Liver (tissue), 3 donors: ENCODE measurements around the gene EMCN.

Source experiments
- FOXA2 ChIP-seq: IDR thresholded peaks from 2 replicates; pipeline ENCODE4 v1.6.1; 2016; ENCODE audit warnings: antibody characterized with exemption
- GABPA ChIP-seq, 2 donors: IDR thresholded peaks in 1 of 2; conservative IDR thresholded peaks in 1 of 2; 2 replicates each; pipeline ENCODE4 v1.6.1; 2016; ENCODE audit warnings: antibody characterized with exemption in 2 of 2, mild to moderate bottlenecking in 1 of 2, moderate library complexity in 1 of 2
- HNF4G ChIP-seq: IDR thresholded peaks from 2 replicates; pipeline ENCODE4 v1.6.1; 2016; ENCODE audit warnings: antibody characterized with exemption
- JUND ChIP-seq, 2 donors: IDR thresholded peaks; 2 replicates each; pipeline ENCODE4 v1.6.1; 2016; ENCODE audit warnings: antibody characterized with exemption in 2 of 2
- RAD21 ChIP-seq, 2 donors: IDR thresholded peaks; 2 replicates each; pipeline ENCODE4 v1.6.1; 2016; ENCODE audit warnings: antibody characterized with exemption in 2 of 2, mild to moderate bottlenecking in 2 of 2
- SP1 ChIP-seq: IDR thresholded peaks from 2 replicates; pipeline ENCODE4 v1.6.1; 2018; ENCODE audit warnings: antibody characterized with exemption, mild to moderate bottlenecking
- TAF1 ChIP-seq: conservative IDR thresholded peaks from 2 replicates; pipeline ENCODE4 v1.6.1; 2016; ENCODE audit warnings: antibody characterized with exemption, mild to moderate bottlenecking
- YY1 ChIP-seq: IDR thresholded peaks from 2 replicates; pipeline ENCODE4 v1.6.1; 2016; ENCODE audit warnings: antibody characterized with exemption, mild to moderate bottlenecking
- TF ChIP-seq, protein P1 (sequence below): IDR thresholded peaks from 2 replicates; pipeline ENCODE4 v1.6.1; 2016; ENCODE audit warnings: antibody characterized with exemption
- TF ChIP-seq, protein P2 (sequence below): fragments of 150-350 bp; IDR thresholded peaks from 2 replicates; pipeline ENCODE4 v1.5.1; 2017; ENCODE audit warnings: improper control_type of control experiment, low read depth, low read length; ENCODE audit not compliant: missing input control
- TF ChIP-seq, protein P3 (sequence below): IDR thresholded peaks from 2 replicates; pipeline ENCODE4 v1.6.1; 2016; ENCODE audit warnings: antibody characterized with exemption, mild to moderate bottlenecking
- TF ChIP-seq, protein P4 (sequence below): IDR thresholded peaks from 2 replicates; pipeline ENCODE4 v1.6.1; 2016; ENCODE audit warnings: antibody characterized with exemption
- donor health status: healthy.
- donor health status: healthy.

DNA sequence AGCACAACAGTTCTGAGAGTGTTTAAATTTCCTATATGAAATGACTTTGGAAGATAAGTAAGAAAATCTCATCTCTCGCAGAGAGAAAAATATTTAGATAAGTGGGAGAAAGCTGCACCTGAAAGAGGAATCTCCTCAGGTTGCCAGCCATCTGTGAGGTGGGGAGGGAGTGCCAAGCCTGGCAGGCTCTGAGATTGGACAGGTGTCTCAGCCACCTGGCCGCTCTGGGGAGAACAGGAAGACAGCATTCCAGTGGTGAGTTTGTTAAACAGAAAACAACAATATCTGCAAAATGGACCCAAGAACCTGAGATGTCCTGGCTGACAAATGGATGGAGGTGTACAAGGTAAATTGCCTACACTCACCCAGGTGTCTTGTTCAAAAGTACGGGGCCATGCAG is 31.3 kb downstream of the EMCN start:
- TF ChIP-seq, protein P1, sequence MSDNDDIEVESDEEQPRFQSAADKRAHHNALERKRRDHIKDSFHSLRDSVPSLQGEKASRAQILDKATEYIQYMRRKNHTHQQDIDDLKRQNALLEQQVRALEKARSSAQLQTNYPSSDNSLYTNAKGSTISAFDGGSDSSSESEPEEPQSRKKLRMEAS: no peak
- TF ChIP-seq, protein P2, sequence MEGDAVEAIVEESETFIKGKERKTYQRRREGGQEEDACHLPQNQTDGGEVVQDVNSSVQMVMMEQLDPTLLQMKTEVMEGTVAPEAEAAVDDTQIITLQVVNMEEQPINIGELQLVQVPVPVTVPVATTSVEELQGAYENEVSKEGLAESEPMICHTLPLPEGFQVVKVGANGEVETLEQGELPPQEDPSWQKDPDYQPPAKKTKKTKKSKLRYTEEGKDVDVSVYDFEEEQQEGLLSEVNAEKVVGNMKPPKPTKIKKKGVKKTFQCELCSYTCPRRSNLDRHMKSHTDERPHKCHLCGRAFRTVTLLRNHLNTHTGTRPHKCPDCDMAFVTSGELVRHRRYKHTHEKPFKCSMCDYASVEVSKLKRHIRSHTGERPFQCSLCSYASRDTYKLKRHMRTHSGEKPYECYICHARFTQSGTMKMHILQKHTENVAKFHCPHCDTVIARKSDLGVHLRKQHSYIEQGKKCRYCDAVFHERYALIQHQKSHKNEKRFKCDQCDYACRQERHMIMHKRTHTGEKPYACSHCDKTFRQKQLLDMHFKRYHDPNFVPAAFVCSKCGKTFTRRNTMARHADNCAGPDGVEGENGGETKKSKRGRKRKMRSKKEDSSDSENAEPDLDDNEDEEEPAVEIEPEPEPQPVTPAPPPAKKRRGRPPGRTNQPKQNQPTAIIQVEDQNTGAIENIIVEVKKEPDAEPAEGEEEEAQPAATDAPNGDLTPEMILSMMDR: no peak
- no peak for TF ChIP-seq FOXA2
- TF ChIP-seq YY1: no peak
- no peak for TF ChIP-seq RAD21 (IDR thresholded peaks at IDR 0.05)
- TF ChIP-seq, protein P3, sequence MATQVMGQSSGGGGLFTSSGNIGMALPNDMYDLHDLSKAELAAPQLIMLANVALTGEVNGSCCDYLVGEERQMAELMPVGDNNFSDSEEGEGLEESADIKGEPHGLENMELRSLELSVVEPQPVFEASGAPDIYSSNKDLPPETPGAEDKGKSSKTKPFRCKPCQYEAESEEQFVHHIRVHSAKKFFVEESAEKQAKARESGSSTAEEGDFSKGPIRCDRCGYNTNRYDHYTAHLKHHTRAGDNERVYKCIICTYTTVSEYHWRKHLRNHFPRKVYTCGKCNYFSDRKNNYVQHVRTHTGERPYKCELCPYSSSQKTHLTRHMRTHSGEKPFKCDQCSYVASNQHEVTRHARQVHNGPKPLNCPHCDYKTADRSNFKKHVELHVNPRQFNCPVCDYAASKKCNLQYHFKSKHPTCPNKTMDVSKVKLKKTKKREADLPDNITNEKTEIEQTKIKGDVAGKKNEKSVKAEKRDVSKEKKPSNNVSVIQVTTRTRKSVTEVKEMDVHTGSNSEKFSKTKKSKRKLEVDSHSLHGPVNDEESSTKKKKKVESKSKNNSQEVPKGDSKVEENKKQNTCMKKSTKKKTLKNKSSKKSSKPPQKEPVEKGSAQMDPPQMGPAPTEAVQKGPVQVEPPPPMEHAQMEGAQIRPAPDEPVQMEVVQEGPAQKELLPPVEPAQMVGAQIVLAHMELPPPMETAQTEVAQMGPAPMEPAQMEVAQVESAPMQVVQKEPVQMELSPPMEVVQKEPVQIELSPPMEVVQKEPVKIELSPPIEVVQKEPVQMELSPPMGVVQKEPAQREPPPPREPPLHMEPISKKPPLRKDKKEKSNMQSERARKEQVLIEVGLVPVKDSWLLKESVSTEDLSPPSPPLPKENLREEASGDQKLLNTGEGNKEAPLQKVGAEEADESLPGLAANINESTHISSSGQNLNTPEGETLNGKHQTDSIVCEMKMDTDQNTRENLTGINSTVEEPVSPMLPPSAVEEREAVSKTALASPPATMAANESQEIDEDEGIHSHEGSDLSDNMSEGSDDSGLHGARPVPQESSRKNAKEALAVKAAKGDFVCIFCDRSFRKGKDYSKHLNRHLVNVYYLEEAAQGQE: no peak
- TF ChIP-seq, protein P4, sequence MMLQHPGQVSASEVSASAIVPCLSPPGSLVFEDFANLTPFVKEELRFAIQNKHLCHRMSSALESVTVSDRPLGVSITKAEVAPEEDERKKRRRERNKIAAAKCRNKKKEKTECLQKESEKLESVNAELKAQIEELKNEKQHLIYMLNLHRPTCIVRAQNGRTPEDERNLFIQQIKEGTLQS: no peak
- TF ChIP-seq GABPA (IDR thresholded peaks at IDR 0.05 in 1 of 2, conservative IDR thresholded peaks at IDR 0.05 in 1 of 2): no peak
- no peak for TF ChIP-seq TAF1
- TF ChIP-seq HNF4G: no peak
- no peak for TF ChIP-seq SP1
- TF ChIP-seq JUND (IDR thresholded peaks at IDR 0.05): no peak
